ENCODE measurements around the gene NAA50.

The NAA50 gene

DNA sequence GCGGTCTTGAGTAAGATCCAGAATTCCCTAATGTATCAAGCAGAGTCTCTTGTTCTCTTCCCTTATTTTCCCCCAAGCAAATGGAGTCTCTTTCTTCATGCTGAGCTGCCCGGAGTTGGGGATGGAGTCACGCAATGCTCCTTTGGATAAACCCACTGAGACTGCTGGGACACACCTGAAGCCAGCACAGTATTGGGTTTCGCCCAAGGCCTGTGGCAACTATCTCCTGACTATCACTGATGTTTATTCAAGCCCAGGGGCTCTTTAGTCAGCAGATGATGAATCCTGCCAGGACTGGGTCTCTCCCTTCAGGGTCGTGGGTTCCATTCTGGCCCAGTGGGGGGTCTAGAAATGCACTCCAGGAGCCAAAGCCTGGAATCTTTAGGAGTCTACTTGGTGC, 60.9 kb downstream of the NAA50 start:
- no peak for ATAC-seq

GRCh38 chr3:113684271-113684819, 61.7 kb downstream of the NAA50 start:
- no peak for ATAC-seq

GRCh38 chr3:113678773-113679172, 67.3 kb downstream of the NAA50 start:
- ATAC-seq = no peak

DNA sequence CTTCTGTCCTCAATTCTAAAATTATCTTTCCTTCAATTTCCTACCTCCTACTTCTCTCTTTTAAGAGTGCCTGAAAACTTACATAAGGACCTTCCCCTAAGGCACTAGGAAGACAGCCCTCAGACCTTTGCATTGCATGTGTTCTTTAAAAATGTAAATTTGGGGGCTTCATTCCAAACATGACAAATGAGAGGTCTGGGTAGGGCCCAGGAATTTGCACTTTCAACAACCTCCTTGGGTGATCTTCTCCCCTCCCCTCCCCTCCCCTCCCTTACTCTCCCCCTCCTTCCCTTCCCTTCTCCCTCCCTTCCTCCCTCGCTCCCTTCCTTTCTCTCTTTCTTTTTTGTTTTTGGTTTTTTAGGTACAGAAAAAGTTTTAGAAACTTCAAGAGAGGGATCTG, 68.3 kb downstream of the NAA50 start:
- ATAC-seq = no peak

GRCh38 chr3:113676261-113676660, 69.8 kb downstream of the NAA50 start:
- ATAC-seq = peak in 1 of 2 donors; percentile 21

- no peak for ATAC-seq
These were observed 72.5 kb downstream of the NAA50 start for GRCh38 chr3:113673593-113673992.

DNA sequence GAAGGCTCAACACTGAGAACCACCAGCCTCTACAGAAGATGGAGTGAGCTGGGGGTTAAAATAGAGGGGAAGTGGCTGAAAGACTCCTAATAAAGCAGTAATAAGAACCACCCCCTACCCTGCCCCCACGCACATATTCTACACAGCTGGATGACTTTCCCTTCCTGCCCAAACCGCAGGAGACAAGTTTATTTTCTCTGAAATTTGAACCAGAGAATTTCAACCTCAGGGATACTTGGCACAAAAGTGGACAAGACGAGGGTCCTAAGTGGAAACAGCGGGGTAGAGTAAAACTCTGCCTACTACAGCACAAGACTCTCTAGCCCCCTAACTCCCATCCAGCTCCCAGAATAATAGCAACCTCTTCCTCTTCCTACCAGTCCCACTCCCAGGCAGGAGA, 78.0 kb downstream of the NAA50 start:
- no peak for ATAC-seq
